ENCODE results near the gene NIN. TPM values are rescaled to one million over a fixed set of nuclear protein-coding genes. Genes with fewer than 3 reads are reported as not detected.

The NIN gene
- total and polyA plus RNA-seq, 2 of the 4 experiments (the other 2 are of a cell fraction), result 15.2 to 98.4 TPM

DNA sequence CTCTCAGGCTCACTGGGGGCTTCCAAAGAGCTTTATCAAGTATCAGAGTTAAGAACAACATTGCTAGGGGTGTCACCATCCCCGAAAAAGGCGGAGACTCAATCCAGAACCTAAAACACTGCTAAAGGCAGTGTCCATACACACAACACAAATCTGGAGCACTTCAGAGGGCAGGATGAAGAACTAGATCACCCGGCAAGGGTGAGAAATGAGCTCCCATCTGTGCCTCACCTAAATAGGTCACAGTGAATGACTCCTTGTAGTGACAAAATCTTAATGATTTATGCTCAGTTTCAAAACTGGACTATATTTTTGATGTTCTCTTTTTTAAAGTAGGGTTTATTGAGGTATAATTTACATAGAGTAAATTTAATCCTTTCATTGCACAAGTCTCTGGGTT is 25.6 kb downstream of the NIN start:
- BruUV-seq (replicated peaks), result no TSS peak
- CTCF ChIA-PET, result no interaction called here
- in situ Hi-C loops (cut with MboI; ENCODE audit: low sequenced_read_pairs), result no loop called here

More for the DNA sequence above, 25.6 kb downstream of the NIN start:
- Histone ChIP-seq H3K56ac (ENCODE audit: extremely low read depth, insufficient read depth, low read length) (no peak overlapping the region), H4K91ac (ENCODE audit: insufficient read depth, low read depth, low read length) (no peak overlapping the region), H3K4me2 (ENCODE audit: low read depth, low read length) (no peak overlapping the region), H2BK120ac (ENCODE audit: low read depth, low read length) (no peak overlapping the region; the same call in none of the 2 replicates), H3K36me3 (ENCODE audit: control insufficient read depth, insufficient read depth, low read length) (peaks cover 7% of the 10 kb centered on the region), H4K8ac (ENCODE audit: low read depth in 2 of 2, low read length in 2 of 2) (peak overlapping the region in 1 of 2 experiments; percentile 17; a peak in 1 of 4 replicates), H3K4me3 (ENCODE audit: insufficient read depth, low read depth, low read length) (no peak overlapping the region), H3K23ac (ENCODE audit: low read depth, low read length) (no peak overlapping the region), H3K27me3 (ENCODE audit: control insufficient read depth, insufficient read depth, low read length) (no peaks in the 10 kb centered on the region), H3K14ac (replicated peaks; ENCODE audit: low read depth, low read length) (no peak overlapping the region), H4K5ac (ENCODE audit: low read depth, low read length) (no peak overlapping the region), H2BK5ac (ENCODE audit: low read depth, low read length, poor library complexity, severe bottlenecking) (peak overlapping the region; percentile 47), H2AK9ac (replicated peaks; ENCODE audit: low read depth, low read length, poor library complexity) (no peak overlapping the region), H2AK5ac (ENCODE audit: low read depth, low read length) (peak overlapping the region; percentile 57), H3K4ac (ENCODE audit: low read depth, low read length) (peak overlapping the region; percentile 26; the same call in 1 of the 2 replicates), H3K9ac (ENCODE audit: low read depth, low read length) (no peak overlapping the region), H2AFZ (replicated peaks; ENCODE audit: low read length, poor library complexity) (no peak overlapping the region), H3K27ac (ENCODE audit: insufficient read depth, low read length) (no peak overlapping the region), H4K20me1 (ENCODE audit: insufficient read depth, low read length) (no peaks in the 10 kb centered on the region; the same call in 1 of the 2 replicates), H3K9me3 (ENCODE audit: control insufficient read depth, insufficient read depth, low read length) (no peaks in the 10 kb centered on the region), H3K4me1 (ENCODE audit: control insufficient read depth, insufficient read depth, low read length) (peaks cover 12% of the 10 kb centered on the region), H3K18ac (ENCODE audit: low read depth, low read length) (no peak overlapping the region), H3K9me1 (ENCODE audit: insufficient read depth, low read length) (peaks cover 12% of the 10 kb centered on the region), H2BK20ac (ENCODE audit: low read depth, low read length) (peak overlapping the region; percentile 22; the same call in 1 of the 2 replicates), H3K79me1 (ENCODE audit: low read depth in 1 of 2, low read length in 2 of 2) (peaks cover 28 to 47% of the 10 kb centered on the region in 2 experiments), H2BK15ac (ENCODE audit: low read depth, low read length) (peak overlapping the region; percentile 36; the same call in 1 of the 3 replicates)
- TF ChIP-seq ELK1 (IDR thresholded peaks at IDR 0.05; ENCODE audit: borderline replicate concordance, low read depth, low read length) (no peak), FOS (IDR thresholded peaks at IDR 0.05; ENCODE audit: low read depth, low read length) (no peak), USF2 (IDR thresholded peaks at IDR 0.05; ENCODE audit: low read depth, low read length) (no peak), BHLHE40 (IDR thresholded peaks at IDR 0.05; ENCODE audit: low read depth, low read length) (no peak), RCOR1 (IDR thresholded peaks at IDR 0.05; ENCODE audit: insufficient replicate concordance, low read length) (no peak), NFE2L2 (IDR thresholded peaks at IDR 0.05; ENCODE audit: low read depth, low read length) (no peak)
- ATAC-seq (ENCODE audit: low read depth) (no peak), DNase-seq (no peak)
- POLR2A ChIA-PET (ENCODE audit: unreplicated experiment), result no interaction called here
- WGBS, 2 experiments (ENCODE audit: extremely low coverage in 2 of 2, insufficient read length in 1 of 2), result 90% methylated on average over 2 of the region's 3 CpGs; no CpG with 5 or more reads in 1 of the 2 experiments
- intact Hi-C loops (cut with micrococcal nuclease), result no loop called here
- dilution Hi-C loops (cut with HindIII; ENCODE audit: low sequenced_read_pairs, unreplicated experiment), result no loop called here
